Lung (tissue), 12 donors: ENCODE results near the gene MRPL42. TPM values are rescaled to one million over a fixed set of nuclear protein-coding genes. Genes with fewer than 3 reads are reported as not detected.

Source experiments
- ATAC-seq: fragments of 200-7000 bp; cut with Tn5 transposase; one replicate; pipeline ENCODE4 v1.9.1; 2020; ENCODE audit warnings: moderate number of reproducible peaks; ENCODE audit not compliant: insufficient read depth, low FRiP score
- DNase-seq, 3 donors: peaks; one replicate each; pipeline ENCODE4 v3.0.0-alpha.2; 2013 to 2017
- H3K27ac ChIP-seq, 2 donors: one replicate each; pipeline ENCODE4 v1.5.1; 2013; ENCODE audit warnings: mild to moderate bottlenecking in 2 of 2, moderate library complexity in 2 of 2, control low read depth in 1 of 2, inconsistent platforms in 1 of 2, low read depth in 1 of 2, low read length in 1 of 2
- H3K27me3 ChIP-seq, 3 donors: one replicate each; pipeline ENCODE4 v1.5.1; 2013; ENCODE audit warnings: low read length in 2 of 3; ENCODE audit not compliant: control insufficient read depth in 3 of 3, insufficient read depth in 3 of 3
- H3K36me3 ChIP-seq, 4 donors: one replicate each; pipeline ENCODE4 v1.5.1; 2013; ENCODE audit warnings: low read length in 4 of 4, mild to moderate bottlenecking in 1 of 4, moderate library complexity in 1 of 4; ENCODE audit not compliant: control insufficient read depth in 4 of 4, insufficient read depth in 4 of 4
- H3K4me1 ChIP-seq, 5 donors: one replicate each; pipeline ENCODE4 v1.5.1; 2013; ENCODE audit warnings: low read length in 5 of 5, mild to moderate bottlenecking in 2 of 5, moderate library complexity in 1 of 5; ENCODE audit not compliant: control insufficient read depth in 5 of 5, insufficient read depth in 5 of 5
- H3K4me3 ChIP-seq: one replicate; pipeline ENCODE4 v1.5.1; 2013; ENCODE audit warnings: mild to moderate bottlenecking, control low read depth, moderate library complexity
- H3K9ac ChIP-seq, 2 donors: one replicate each; pipeline ENCODE4 v1.5.1; 2013; ENCODE audit warnings: low read length in 2 of 2, control low read depth in 1 of 2; ENCODE audit not compliant: insufficient read depth in 1 of 2
- H3K9me3 ChIP-seq, 4 donors: one replicate each; pipeline ENCODE4 v1.5.1; 2013; ENCODE audit warnings: low read length in 3 of 4, mild to moderate bottlenecking in 1 of 4, moderate library complexity in 1 of 4; ENCODE audit not compliant: control insufficient read depth in 4 of 4, insufficient read depth in 3 of 4
- WGBS, 2 donors: extraction: QIAGEN DNeasy Blood & Tissue Kit; methylation state at CpG; one replicate each; pipeline ENCODE4 v1.1.7; 2013; 5-methylcytosine and 5-hydroxymethylcytosine counted together
- polyA plus RNA-seq, 2 donors: library from polyadenylated mRNA; stranded (reverse); fragments of 200-250 nt; gene quantifications; one replicate each; pipeline ENCODE4 v1.2.1, GENCODE V29; 2013
- total RNA-seq, 2 donors: library from RNA; depleted of rRNA in 1 of 2; stranded (reverse); fragments of >200 nt in 1 of 2; gene quantifications; one replicate each; pipeline ENCODE4 v1.2.1, GENCODE V29; 2014 to 2021
- TF ChIP-seq, protein P1 (sequence below): IDR thresholded peaks from 2 replicates; pipeline ENCODE4 v1.5.1; 2012; ENCODE audit warnings: mild to moderate bottlenecking; ENCODE audit errors: control extremely low read depth, extremely low read depth
- donor health status: control.
- donor health status: control.
- donor health status: Bipolar disorder and iron deficiency.
- donor health status: healthy.
- donor health status: DM: yes; HTN: yes; CAD: no.

MRPL42 gene
- total and polyA plus RNA-seq, 4 donors: 27.5 to 65.7 (median 43.6) TPM

GRCh38 chr12:93547778-93548177 is 80.5 kb downstream of the MRPL42 start:
- WGBS, 2 donors: 95% methylated on average over 2 of the region's 2 CpGs
- ATAC-seq (no peak), DNase-seq (no peak)
- no peak overlapping the region for H3K27ac ChIP-seq
- TF ChIP-seq, protein P1, sequence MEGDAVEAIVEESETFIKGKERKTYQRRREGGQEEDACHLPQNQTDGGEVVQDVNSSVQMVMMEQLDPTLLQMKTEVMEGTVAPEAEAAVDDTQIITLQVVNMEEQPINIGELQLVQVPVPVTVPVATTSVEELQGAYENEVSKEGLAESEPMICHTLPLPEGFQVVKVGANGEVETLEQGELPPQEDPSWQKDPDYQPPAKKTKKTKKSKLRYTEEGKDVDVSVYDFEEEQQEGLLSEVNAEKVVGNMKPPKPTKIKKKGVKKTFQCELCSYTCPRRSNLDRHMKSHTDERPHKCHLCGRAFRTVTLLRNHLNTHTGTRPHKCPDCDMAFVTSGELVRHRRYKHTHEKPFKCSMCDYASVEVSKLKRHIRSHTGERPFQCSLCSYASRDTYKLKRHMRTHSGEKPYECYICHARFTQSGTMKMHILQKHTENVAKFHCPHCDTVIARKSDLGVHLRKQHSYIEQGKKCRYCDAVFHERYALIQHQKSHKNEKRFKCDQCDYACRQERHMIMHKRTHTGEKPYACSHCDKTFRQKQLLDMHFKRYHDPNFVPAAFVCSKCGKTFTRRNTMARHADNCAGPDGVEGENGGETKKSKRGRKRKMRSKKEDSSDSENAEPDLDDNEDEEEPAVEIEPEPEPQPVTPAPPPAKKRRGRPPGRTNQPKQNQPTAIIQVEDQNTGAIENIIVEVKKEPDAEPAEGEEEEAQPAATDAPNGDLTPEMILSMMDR: no peak
- H3K27me3 ChIP-seq: no peaks in the 10 kb centered on the region
- no peak overlapping the region for H3K4me3 ChIP-seq
- H3K9me3 ChIP-seq: no peaks in the 10 kb centered on the region
- peaks cover 0 to 6% (median 0%) of the 10 kb centered on the region in 4 donors for H3K36me3 ChIP-seq
- H3K9ac ChIP-seq: no peak overlapping the region
- peaks cover 0 to 2% (median 0%) of the 10 kb centered on the region in 5 donors for H3K4me1 ChIP-seq

- H3K9ac ChIP-seq: no peak overlapping the region
- H3K27ac ChIP-seq: no peak overlapping the region
Observed at GRCh38 chr12:93549174-93549573, 81.9 kb downstream of the MRPL42 start.

DNA sequence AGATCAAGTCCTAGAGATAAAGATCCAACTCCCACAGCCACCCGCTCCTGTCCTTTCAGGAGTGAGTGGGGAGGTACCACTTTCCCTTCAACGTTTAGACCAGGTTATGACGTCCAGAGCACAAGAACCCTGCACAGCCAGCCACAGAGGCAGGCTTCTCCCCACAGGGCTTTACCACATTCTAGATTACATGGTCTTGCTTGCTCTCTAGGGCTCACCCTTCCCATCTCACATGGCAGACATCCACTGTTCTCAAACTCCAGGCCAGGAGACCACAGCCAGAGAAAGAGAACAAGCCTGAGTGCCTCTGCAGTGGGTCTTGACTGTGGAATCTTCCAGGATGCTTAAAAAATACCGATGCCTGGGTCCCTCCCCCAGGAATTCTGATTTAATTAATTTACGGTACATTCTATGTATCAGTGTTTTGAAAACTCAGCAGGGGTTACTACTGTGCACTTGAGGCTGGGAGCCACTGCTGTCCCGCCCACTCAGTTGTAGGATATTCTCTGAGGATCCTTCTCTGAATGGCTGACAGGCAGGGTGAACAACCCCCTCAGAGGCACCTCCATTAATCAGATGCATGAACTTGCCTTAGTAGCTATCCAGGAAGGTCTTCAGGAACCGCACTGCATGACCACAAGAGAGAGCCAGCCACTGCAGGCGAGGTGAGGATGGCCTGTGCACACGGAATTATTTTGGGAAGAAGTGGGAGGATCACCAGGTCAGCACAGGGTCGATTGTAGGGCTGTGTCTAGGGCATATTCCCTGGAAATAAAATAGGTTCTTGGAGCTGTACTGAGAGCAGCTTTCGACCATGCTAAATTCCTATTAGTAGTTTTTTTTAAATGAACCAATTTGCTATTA is 83.7 kb downstream of the MRPL42 start:
- DNase-seq: no peak
- peaks cover 0 to 2% (median 0%) of the 10 kb centered on the region in 5 donors for H3K4me1 ChIP-seq

More at GRCh38 chr12:93549174-93549573, 81.9 kb downstream of the MRPL42 start:
- H3K9me3 ChIP-seq: no peaks in the 10 kb centered on the region
- WGBS, 2 donors: 84 to 92% methylated on average over 6 of the region's 6 CpGs
- TF ChIP-seq, protein P1: no peak
- no peaks in the 10 kb centered on the region for H3K27me3 ChIP-seq
- H3K4me1 ChIP-seq: peaks cover 0 to 2% (median 0%) of the 10 kb centered on the region in 5 donors
- H3K4me3 ChIP-seq: no peak overlapping the region
- ATAC-seq: no peak
- H3K36me3 ChIP-seq: peaks cover 0 to 4% (median 0%) of the 10 kb centered on the region in 4 donors
- no peak for DNase-seq

More for the DNA sequence above, 83.7 kb downstream of the MRPL42 start:
- no peaks in the 10 kb centered on the region for H3K9me3 ChIP-seq
- TF ChIP-seq, protein P1: no peak
- WGBS, 2 donors: 87 to 91% methylated on average over 11 of the region's 11 CpGs
- H3K27ac ChIP-seq: no peak overlapping the region
- H3K4me3 ChIP-seq: no peak overlapping the region
- no peak for ATAC-seq
- no peaks in the 10 kb centered on the region for H3K36me3 ChIP-seq
- no peaks in the 10 kb centered on the region for H3K27me3 ChIP-seq
- no peak overlapping the region for H3K9ac ChIP-seq
